GM19025 (cell line): ENCODE results near the gene RNF175.

Source experiments
- ATAC-seq: cut with Tn5 transposase; IDR thresholded peaks from one replicate; pipeline ENCODE4 v1.9.1; 2021; ENCODE audit warnings: mild to moderate bottlenecking, low read depth, moderate library complexity; ENCODE audit not compliant: unreplicated experiment

Gene RNF175

GRCh38 chr4:153759407-153760316 is at the start of gene RNF175:
TSS of gene RNF175 (minus strand) at chr4:153760024. CDS start at chr4:153759862, 162 bp downstream.
- ATAC-seq, result no peak

- no peak for ATAC-seq
Measured at GRCh38 chr4:153809307-153809706, 49.5 kb upstream of the RNF175 start.

- no peak for ATAC-seq
Measured at GRCh38 chr4:153808175-153808574, 48.4 kb upstream of the RNF175 start.

GRCh38 chr4:153806073-153806472 is 46.2 kb upstream of the RNF175 start:
- ATAC-seq, result no peak

- no peak for ATAC-seq
Measured at GRCh38 chr4:153804722-153805121, 44.9 kb upstream of the RNF175 start.

- no peak for ATAC-seq
Measured at GRCh38 chr4:153799694-153800074, 39.9 kb upstream of the RNF175 start.

GRCh38 chr4:153798901-153799693 is 39.3 kb upstream of the RNF175 start:
- no peak for ATAC-seq

- no peak for ATAC-seq
Measured at GRCh38 chr4:153798420-153798819, 38.6 kb upstream of the RNF175 start.

GRCh38 chr4:153794006-153794405 is 34.2 kb upstream of the RNF175 start:
- ATAC-seq, result no peak

GRCh38 chr4:153792618-153793247 is 32.9 kb upstream of the RNF175 start:
- no peak for ATAC-seq

- no peak for ATAC-seq
Measured at GRCh38 chr4:153791746-153792617, 32.2 kb upstream of the RNF175 start.

GRCh38 chr4:153790962-153791551 is 31.2 kb upstream of the RNF175 start:
- no peak for ATAC-seq

GRCh38 chr4:153790500-153790865 is 30.7 kb upstream of the RNF175 start:
- ATAC-seq, result no peak

GRCh38 chr4:153789741-153790499 is 30.1 kb upstream of the RNF175 start:
- ATAC-seq, result no peak

- ATAC-seq, result no peak
Measured at GRCh38 chr4:153788413-153789276, 28.8 kb upstream of the RNF175 start, which contains the start of gene SFRP2. TSS of gene SFRP2 (minus strand) at chr4:153789083. CDS start at chr4:153788835, 248 bp downstream.

GRCh38 chr4:153788051-153788412 is 28.2 kb upstream of the RNF175 start:
- ATAC-seq, result no peak

GRCh38 chr4:153787575-153787974 is 27.8 kb upstream of the RNF175 start:
- no peak for ATAC-seq

GRCh38 chr4:153787061-153787560 is 27.3 kb upstream of the RNF175 start:
- ATAC-seq, result no peak
